GM18951 (cell line): ENCODE data around the gene HOPX.
"Not testable (repeated sequence)": the region's sequence is repeated elsewhere in the genome, so short reads cannot be mapped to it uniquely, and the experiment has no call there.

Experiments
- POLR2A ChIP-seq: IDR thresholded peaks from 4 replicates; pipeline ENCODE4 v1.6.1; 2011; ENCODE audit warnings: mild to moderate bottlenecking; ENCODE audit not compliant: insufficient read length, insufficient read depth; ENCODE audit errors: extremely low read depth
- in situ Hi-C: fragments of 300-500 bp; cut with MboI; formaldehyde crosslinking; loops from one replicate; pipeline ENCODE4 v1.12.0; 2022; ENCODE audit warnings: low sequenced_read_pairs, mixed read lengths, inconsistent platforms; ENCODE audit not compliant: unreplicated experiment

The HOPX gene

GRCh38 chr4:56640621-56641493 lies 40.2 kb downstream of the HOPX start:
- in situ Hi-C loops = no loop called here
- TF ChIP-seq POLR2A = no peak

DNA sequence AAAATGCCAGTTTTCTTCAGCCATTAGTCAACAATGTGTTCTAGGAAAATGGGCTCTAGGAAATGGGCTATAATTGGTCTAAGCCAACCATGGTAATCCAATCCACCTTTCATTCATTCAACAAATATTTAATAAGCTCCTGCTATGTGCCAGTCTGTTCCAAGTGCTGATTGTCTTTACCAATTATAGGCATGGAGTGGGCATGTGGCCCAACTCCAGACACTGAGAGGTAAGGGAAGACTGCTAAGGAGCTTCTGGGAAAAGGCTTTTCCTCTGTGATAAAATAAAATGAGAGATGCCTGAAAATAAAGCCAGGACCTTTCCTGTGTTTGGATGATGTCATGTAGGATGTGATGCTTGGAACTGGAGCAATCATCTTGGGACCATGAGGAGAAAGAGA lies 43.3 kb downstream of the HOPX start:
- in situ Hi-C loops = no loop called here
- TF ChIP-seq POLR2A = no peak

DNA sequence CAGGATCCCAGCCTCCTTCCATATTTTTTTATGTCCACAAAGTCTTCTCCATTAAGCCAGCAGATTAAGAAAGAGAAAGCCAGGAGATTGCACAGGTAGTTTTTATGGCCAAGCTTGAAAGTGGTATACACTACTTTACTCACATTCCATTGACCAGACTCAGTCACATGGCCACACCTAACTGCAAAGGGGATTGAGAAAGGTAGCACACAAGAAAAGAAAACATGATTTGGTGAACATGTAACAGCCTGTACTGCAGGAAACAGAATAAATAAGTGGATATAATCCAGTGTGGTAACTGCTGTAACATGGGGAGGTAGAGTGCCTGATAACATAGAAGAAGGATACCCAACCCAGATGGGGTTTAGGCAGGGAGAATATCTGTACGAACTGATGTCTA lies 43.9 kb downstream of the HOPX start:
- in situ Hi-C loops = no loop called here
- no peak for TF ChIP-seq POLR2A

- in situ Hi-C loops = not testable (repeated sequence)
Observed at GRCh38 chr4:56634954-56635353, 46.1 kb downstream of the HOPX start.

- in situ Hi-C loops = no loop called here
- TF ChIP-seq POLR2A = no peak
Observed at GRCh38 chr4:56633486-56633885, 47.6 kb downstream of the HOPX start.

- TF ChIP-seq POLR2A = no peak
Observed at GRCh38 chr4:56630876-56631666, 50.0 kb downstream of the HOPX start.

DNA sequence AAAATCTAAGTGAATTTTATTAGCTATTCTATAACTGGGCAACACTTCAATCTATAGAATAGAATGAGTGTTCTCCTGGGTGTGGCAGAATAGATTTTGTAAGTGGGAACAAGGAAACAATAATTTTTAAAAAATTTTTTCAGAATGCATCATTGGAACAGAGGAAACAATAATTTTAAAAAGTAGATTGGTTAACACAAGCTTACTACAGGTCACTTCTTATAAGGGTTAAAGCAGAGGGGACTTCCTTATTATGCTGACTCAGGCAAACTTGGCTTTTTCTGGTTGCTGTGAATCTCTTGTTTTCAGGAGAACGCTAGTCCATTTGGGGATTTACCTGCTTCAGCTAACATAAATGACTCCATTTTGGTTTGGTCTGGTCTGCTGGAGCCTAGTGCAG lies 52.5 kb downstream of the HOPX start:
- in situ Hi-C loops = no loop called here
- no peak for TF ChIP-seq POLR2A

More at GRCh38 chr4:56630876-56631666, 50.0 kb downstream of the HOPX start:
- in situ Hi-C loops = no loop called here

DNA sequence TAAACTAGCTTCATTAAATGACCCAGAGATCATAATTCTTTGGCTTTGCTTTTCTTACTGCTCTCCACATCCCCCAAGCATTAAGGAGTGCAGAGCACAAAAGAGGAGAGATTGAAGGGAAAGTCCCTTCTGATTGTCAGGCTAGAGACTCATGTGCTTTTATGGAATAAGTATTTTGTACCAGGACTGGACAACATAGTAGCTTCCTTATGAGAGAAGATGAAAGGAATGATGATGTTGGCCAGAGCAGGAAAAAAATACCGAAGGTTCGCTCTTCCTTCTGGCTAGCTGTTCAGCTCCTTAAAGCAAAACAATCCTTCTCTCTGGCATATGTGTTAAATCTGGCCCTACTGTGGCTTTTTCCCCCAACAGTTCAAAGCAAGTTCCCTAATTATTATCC lies 53.1 kb downstream of the HOPX start:
- no peak for TF ChIP-seq POLR2A
- in situ Hi-C loops = no loop called here

GRCh38 chr4:56627375-56627774 lies 53.7 kb downstream of the HOPX start:
- TF ChIP-seq POLR2A = no peak
- in situ Hi-C loops = no loop called here

GRCh38 chr4:56626963-56627362 lies 54.1 kb downstream of the HOPX start:
- no peak for TF ChIP-seq POLR2A
- in situ Hi-C loops = no loop called here

DNA sequence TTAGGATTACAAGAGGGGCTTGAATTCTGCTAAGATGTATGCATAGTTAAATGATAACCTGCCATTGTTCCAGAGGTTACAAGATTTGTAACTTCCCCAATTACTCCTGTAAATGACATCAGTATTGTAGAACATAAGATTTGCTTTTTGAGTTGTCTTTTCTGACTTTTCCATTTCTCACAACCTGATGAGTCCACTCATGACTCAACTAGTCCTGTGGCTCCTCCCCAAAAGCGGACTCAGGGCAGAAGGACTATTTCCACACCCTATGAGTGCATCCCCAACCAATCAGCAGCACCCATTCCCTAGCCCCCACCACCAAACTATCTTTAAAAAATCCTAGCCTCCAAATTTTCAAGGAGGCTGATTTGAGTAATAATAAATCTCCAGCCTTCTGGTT lies 54.7 kb downstream of the HOPX start:
- TF ChIP-seq POLR2A = no peak
- in situ Hi-C loops = no loop called here

GRCh38 chr4:56622176-56622575 lies 58.9 kb downstream of the HOPX start:
- TF ChIP-seq POLR2A = no peak
- in situ Hi-C loops = no loop called here

DNA sequence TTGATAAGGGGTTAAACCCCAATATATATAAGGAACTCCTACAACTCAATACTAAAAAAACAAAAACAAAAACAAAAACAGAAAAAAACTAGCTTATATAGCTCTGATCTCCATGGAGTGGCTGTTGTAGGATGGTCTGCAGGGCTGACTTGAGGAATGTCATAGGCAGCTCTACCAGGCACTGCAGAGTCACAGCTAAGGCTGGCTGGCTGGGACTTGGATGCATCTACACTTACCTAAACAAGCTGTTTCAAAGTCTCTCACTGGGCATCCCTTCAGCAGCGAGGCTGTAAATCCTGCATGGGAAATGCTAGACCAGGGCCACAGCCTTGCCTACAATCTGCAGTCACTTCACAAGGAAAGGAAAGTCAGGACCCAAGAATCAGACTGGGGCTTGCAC lies 61.3 kb downstream of the HOPX start:
- in situ Hi-C loops = no loop called here
- TF ChIP-seq POLR2A = no peak

DNA sequence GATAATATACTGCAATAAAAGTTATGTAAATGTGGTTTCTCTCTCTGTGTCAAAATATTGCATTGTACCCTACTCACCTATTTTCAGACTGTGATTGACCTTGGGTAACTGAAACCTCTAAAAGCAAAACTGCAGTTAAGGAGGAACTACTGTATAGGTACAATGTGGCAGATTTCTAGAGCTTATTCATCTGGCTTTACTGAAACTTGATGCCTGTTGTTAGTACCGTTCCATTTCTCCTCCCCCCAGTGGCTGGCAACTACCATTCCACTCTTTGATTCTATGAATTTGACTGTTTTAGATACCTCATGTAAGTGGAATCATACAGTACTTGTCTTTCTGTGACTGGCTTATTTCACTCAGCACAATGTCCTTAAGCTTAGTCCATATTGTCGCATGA lies 61.9 kb downstream of the HOPX start:
- TF ChIP-seq POLR2A = no peak
- in situ Hi-C loops = no loop called here
